K562 (cell line): ENCODE measurements around the gene EML1. TPM values are rescaled to one million over a fixed set of nuclear protein-coding genes. Genes with fewer than 3 reads are reported as not detected.

Source experiments
- ATAC-seq: fragments of 200-7000 bp; cut with Tn5 transposase; 3 replicates; pipeline ENCODE4 v1.9.1; 2020; ENCODE audit warnings: moderate library complexity
- BruUV-seq: library from RNA; stranded (reverse); fragments of 400-500 nt; replicated peaks from 2 replicates; lab custom pipeline; 2021; lab: Mats Ljungman, UMichigan
- CTCF ChIA-PET: fragments of 300-600 bp; formaldehyde crosslinking; extraction: SDS; loops from one replicate; lab custom pipeline; 2021; ENCODE audit warnings: low intra/inter-chr PET ratio; lab: Yijun Ruan, JAX
- POLR2A ChIA-PET: fragments of 300-600, 350-650 bp; sonication (Branson Sonifier 250); formaldehyde crosslinking; extraction: SDS; loops from one replicate; lab custom pipeline; 2021; ENCODE audit warnings: antibody characterized with exemption, inconsistent platforms; lab: Yijun Ruan, JAX
- DNase-seq, 4 experiments: peaks; one replicate each; pipeline versions ENCODE4 v3.0.0 to v3.0.0-alpha.2; 2011 to 2018; ENCODE audit warnings: low spot score in 3 of 4, mixed read lengths in 3 of 4; ENCODE audit errors: extremely low read depth in 1 of 4
- FAIRE-seq: peaks from 2 replicates; lab custom pipeline; 2011; peaks lifted over from hg19 to GRCh38; lab: Jason Lieb, UNC
- H2AFZ ChIP-seq: 2 replicates; pipeline ENCODE4 v1.6.0; 2011; ENCODE audit warnings: low read depth, low read length, control low read depth, inconsistent platforms
- H3K27ac ChIP-seq: fragments of 200-600 bp; 3 replicates; pipeline ENCODE4 v1.8.0; 2011; ENCODE audit warnings: low read depth, mild to moderate bottlenecking, control low read depth, inconsistent platforms, low read length, moderate library complexity, mixed read lengths; ENCODE audit errors: extremely low read depth
- H3K27me3 ChIP-seq, 2 experiments: fragments of 300-600 bp in 1 of 2; 2 replicates in 1 of 2; 3 replicates in 1 of 2; pipeline versions ENCODE4 v1.6.0 to v1.8.0; 2011; ENCODE audit warnings: inconsistent platforms in 2 of 2, low read length in 2 of 2, mild to moderate bottlenecking in 1 of 2, mixed read lengths in 1 of 2, moderate library complexity in 1 of 2; ENCODE audit not compliant: control insufficient read depth in 2 of 2, insufficient read depth in 2 of 2
- H3K36me3 ChIP-seq: fragments of 300-600 bp; 3 replicates; pipeline ENCODE4 v1.8.0; 2011; ENCODE audit warnings: mild to moderate bottlenecking, low read length, inconsistent platforms; ENCODE audit not compliant: control insufficient read depth, insufficient read depth
- H3K4me1 ChIP-seq, 2 experiments: fragments of 200-600 bp in 1 of 2; replicated peaks in 1 of 2; 2 replicates in 1 of 2; 3 replicates in 1 of 2; pipeline versions ENCODE4 v1.5.1 to v1.8.0; 2011; ENCODE audit warnings: inconsistent platforms in 2 of 2, low read length in 2 of 2, mild to moderate bottlenecking in 1 of 2, mixed read lengths in 1 of 2, moderate library complexity in 1 of 2; ENCODE audit not compliant: control insufficient read depth in 2 of 2, insufficient read depth in 2 of 2
- H3K4me2 ChIP-seq: 2 replicates; pipeline ENCODE4 v1.6.1; 2011; ENCODE audit warnings: low read length, control low read depth, inconsistent platforms, mixed read lengths; ENCODE audit not compliant: insufficient read depth
- H3K4me3 ChIP-seq: fragments of 200-600 bp; sonication (generic), shearing (Covaris generic); 2 replicates; pipeline ENCODE4 v1.5.1; 2016; ENCODE audit warnings: control low read depth, inconsistent platforms
- H3K79me2 ChIP-seq: fragments of 200-600 bp; 3 replicates; pipeline ENCODE4 v1.8.0; 2011; ENCODE audit warnings: low read length, inconsistent platforms; ENCODE audit not compliant: control insufficient read depth, insufficient read depth
- H3K9ac ChIP-seq, 2 experiments: 2 replicates each; pipeline versions ENCODE4 v1.6.0 to v1.6.1; 2011; ENCODE audit warnings: low read depth in 2 of 2, low read length in 2 of 2, control low read depth in 1 of 2, inconsistent platforms in 1 of 2, mild to moderate bottlenecking in 1 of 2, mixed read lengths in 1 of 2; ENCODE audit not compliant: insufficient read depth in 1 of 2
- H3K9me1 ChIP-seq: one replicate; pipeline ENCODE4 v1.6.0; 2011; ENCODE audit warnings: inconsistent platforms, mild to moderate bottlenecking, low read length, moderate library complexity; ENCODE audit not compliant: control insufficient read depth, insufficient read depth
- H3K9me3 ChIP-seq: replicated peaks from 2 replicates; pipeline ENCODE4 v1.5.1; 2011; ENCODE audit warnings: low read depth, low read length, inconsistent platforms; ENCODE audit not compliant: control insufficient read depth, insufficient read depth
- H4K20me1 ChIP-seq: replicated peaks from 2 replicates; pipeline ENCODE4 v1.6.1; 2011; ENCODE audit warnings: low read length, inconsistent platforms, mixed read lengths; ENCODE audit not compliant: control insufficient read depth, insufficient read depth
- AFF4 ChIP-seq: sonication (generic); formaldehyde crosslinking; IDR thresholded peaks from 2 replicates; pipeline ENCODE4 v1.8.0; 2023; ENCODE audit warnings: mild to moderate bottlenecking, missing genetic modification reagents
- BMI1 ChIP-seq: fragments of 150-350 bp; IDR thresholded peaks from 2 replicates; pipeline ENCODE4 v1.6.1; 2014; ENCODE audit warnings: low read length
- CTCF ChIP-seq, 3 experiments: IDR thresholded peaks in 2 of 3; conservative IDR thresholded peaks in 1 of 3; 2 replicates each; pipeline ENCODE4 v1.5.1; 2011 to 2012; ENCODE audit warnings: low read length in 3 of 3, mild to moderate bottlenecking in 3 of 3, control low read depth in 2 of 3, improper control_type of control experiment in 1 of 3, inconsistent platforms in 1 of 3, low read depth in 1 of 3, mixed read lengths in 1 of 3, moderate library complexity in 1 of 3; ENCODE audit not compliant: insufficient read depth in 2 of 3
- HDAC6 ChIP-seq: IDR thresholded peaks from 2 replicates; pipeline ENCODE4 v1.6.1; 2012; ENCODE audit warnings: low read depth, mild to moderate bottlenecking, control low read depth, inconsistent platforms, low read length, moderate library complexity
- MEF2D ChIP-seq: conservative IDR thresholded peaks from 2 replicates; pipeline ENCODE4 v1.6.1; 2016; ENCODE audit warnings: low read depth, missing genetic modification characterization, missing compliant biosample characterization
- PTTG1 ChIP-seq: fragments of 450-650 bp; IDR thresholded peaks from 2 replicates; pipeline ENCODE4 v1.6.1; 2016; ENCODE audit warnings: low read depth, mild to moderate bottlenecking, missing genetic modification characterization, missing compliant biosample characterization
- RAD21 ChIP-seq, 2 experiments: fragments of 250-450 bp in 1 of 2; fragments of 450-650 bp in 1 of 2; sonication (Bioruptor Pico) in 1 of 2; formaldehyde crosslinking in 1 of 2; IDR thresholded peaks in 1 of 2; conservative IDR thresholded peaks in 1 of 2; 2 replicates each; pipeline versions ENCODE4 v1.4.0 to v1.8.0; 2020 to 2022; ENCODE audit warnings: mild to moderate bottlenecking in 2 of 2, moderate library complexity in 1 of 2
- WGBS: fragments of 100-300 bp; shearing (Covaris generic); methylation state at CpG from one replicate; pipeline ENCODE4 v1.1.6; 2016; ENCODE audit warnings: low coverage, mixed read lengths; ENCODE audit not compliant: insufficient coverage; ENCODE audit errors: missing lambda C conversion rate; 5-methylcytosine and 5-hydroxymethylcytosine counted together
- in situ Hi-C: fragments of 300-500 bp; cut with MboI; formaldehyde crosslinking; loops from 4 replicates; pipeline ENCODE4 v1.15.0; 2018; ENCODE audit warnings: inconsistent platforms, mixed read lengths
- intact Hi-C: fragments of 100-400 bp; cut with micrococcal nuclease; formaldehyde crosslinking; loops from 2 replicates; pipeline ENCODE4 v1.14.2; 2022
- polyA plus RNA-seq, 8 experiments: library from polyadenylated mRNA; depleted of rRNA in 4 of 8; stranded (reverse) in 5 of 8; unstranded in 3 of 8; fragments of >200 nt; fragmentation: Nextera tagmentation in 2 of 8; fragmentation: Illumina TruSeq in 1 of 8; extraction: Ambion mirVana in 2 of 8; extraction: Trizol in 1 of 8; gene quantifications; 2 replicates each; pipeline versions ENCODE4 v1.2.1 to v1.2.3, GENCODE V29; 2011 to 2014; ENCODE audit warnings: inconsistent platforms in 1 of 8, missing spikeins in 1 of 8
- total RNA-seq, 7 experiments: library from RNA; depleted of rRNA in 6 of 7; stranded (reverse); fragments of >200 nt in 6 of 7; fragmentation: Illumina TruSeq in 2 of 7; extraction: Trizol in 2 of 7; gene quantifications; 2 replicates each; pipeline versions ENCODE4 v1.2.1 to v1.2.3, GENCODE V29; 2011 to 2021; ENCODE audit warnings: low replicate concordance in 1 of 7

The EML1 gene
- total and polyA plus RNA-seq, 9 of the 15 experiments (the other 6 are each of a cell fraction or from before 2014, with no cell fraction given) = 0.01 to 0.35 (median 0.07) TPM; not detected in 2

GRCh38 chr14:99896361-99896760 is 103.1 kb downstream of the EML1 start (continued):
- no peak for TF ChIP-seq AFF4 (CRISPR knock-in tag)
- no peak for TF ChIP-seq MEF2D (tag)
- TF ChIP-seq PTTG1 (tag) = no peak

GRCh38 chr14:99899578-99900178 is 106.5 kb downstream of the EML1 start:
- no peak overlapping the region for H3K9ac ChIP-seq
- intact Hi-C loops = no loop called here
- H4K20me1 ChIP-seq = no peaks in the 10 kb centered on the region
- no peak overlapping the region for H3K4me3 ChIP-seq
- ChIA-PET POLR2A (interaction anchor here (1.5 kb wide), 1 partner anchor 10 kb away, joined by 4 read pairs; no protein-coding TSS in a partner anchor), CTCF (interaction anchor here (0.6 kb wide), 1 partner anchor 343 kb away, joined by 4 read pairs; no protein-coding TSS in a partner anchor)
- H3K36me3 ChIP-seq = no peaks in the 10 kb centered on the region
- BruUV-seq = no TSS peak
- no peak overlapping the region for H3K27ac ChIP-seq
- H3K9me1 ChIP-seq = no peaks in the 10 kb centered on the region
- no peak overlapping the region for H3K4me2 ChIP-seq
- no peak for ATAC-seq
- H3K27me3 ChIP-seq = peaks cover 3 to 8% of the 10 kb centered on the region in 2 experiments; a peak in 1 of 5 replicates
- peak in 1 of 4 experiments; percentile 9 for DNase-seq
- H3K4me1 ChIP-seq = no peaks in the 10 kb centered on the region
- no peaks in the 10 kb centered on the region for H3K79me2 ChIP-seq
- TF ChIP-seq RAD21 (CRISPR knock-in tag; conservative IDR thresholded peaks at IDR 0.05 in 1 of 2, IDR thresholded peaks at IDR 0.05 in 1 of 2) (0 out of 4 replicates have a peak, but pooled peaks of 1 of the 2 experiments have one; percentile 12), HDAC6 (no peak), BMI1 (no peak), CTCF (IDR thresholded peaks at IDR 0.05 in 2 of 3, conservative IDR thresholded peaks at IDR 0.05 in 1 of 3; ENCODE audit: insufficient read depth in 2 of 3, low read depth in 1 of 3, low read length in 3 of 3) (peak in 1 of 3 experiments; percentile 48; a peak in 2 of 6 replicates)
- WGBS = 28% methylated on average over 7 of the region's 7 CpGs
- in situ Hi-C loops = loop anchor here (25.0 kb wide), 1 partner anchor 512 kb away; no protein-coding TSS in a partner anchor
- no peaks in the 10 kb centered on the region for H3K9me3 ChIP-seq
- FAIRE-seq = no peak
- H2AFZ ChIP-seq = no peak overlapping the region
